ENCODE results near the gene HECTD1. TPM values are rescaled to one million over a fixed set of nuclear protein-coding genes. Genes with fewer than 3 reads are reported as not detected.
"Not testable (repeated sequence)": the region's sequence is repeated elsewhere in the genome, so short reads cannot be mapped to it uniquely, and the experiment has no call there.

HECTD1 gene
- total and polyA plus RNA-seq, 8 donors: 33.5 to 529 (median 182) TPM

DNA sequence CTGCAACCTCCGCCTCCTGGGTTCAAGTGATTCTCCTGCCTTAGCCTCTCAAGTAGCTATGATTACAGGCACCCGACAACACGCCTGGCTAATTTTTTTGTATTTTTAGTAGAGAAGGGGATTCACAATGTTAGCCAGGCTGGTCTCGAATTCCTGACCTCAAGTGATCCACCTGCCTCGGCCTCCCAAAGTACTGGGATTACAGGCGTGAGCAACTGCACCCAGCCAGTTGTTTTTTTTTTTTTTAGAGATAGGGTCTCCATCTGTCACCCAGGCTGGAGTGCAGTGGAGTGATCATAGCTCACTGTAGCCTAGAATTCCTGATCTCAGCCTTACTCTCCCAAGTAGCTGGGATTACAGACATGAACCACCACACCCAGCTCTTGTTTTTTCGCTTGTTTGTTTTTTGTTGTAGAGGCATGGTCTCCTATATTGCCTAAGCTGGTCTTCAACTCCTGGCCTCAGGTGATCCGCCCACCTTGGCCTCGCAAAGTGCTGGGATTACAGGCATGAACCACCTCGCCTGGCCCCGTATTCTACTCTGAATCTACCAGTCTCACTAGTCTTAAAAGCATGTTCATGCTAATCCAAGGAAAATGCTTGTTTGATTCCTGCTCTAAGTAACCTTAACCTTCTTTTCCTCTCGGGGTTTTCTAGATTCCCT is 149.8 kb downstream of the HECTD1 start:
- Histone ChIP-seq H3K36me3 (no peaks in the 10 kb centered on the region), H3K4me3 (no peak overlapping the region), H3K27me3 (no peaks in the 10 kb centered on the region), H3K27ac (no peak overlapping the region), H3K9me3 (no peaks in the 10 kb centered on the region), H3K4me1 (peaks cover 5 to 35% (median 16%) of the 10 kb centered on the region in 4 donors)
- WGBS, 5 donors: 92 to 98% (median 95%) methylated on average over 12 of the region's 12 CpGs
- intact Hi-C loops (cut with DNase I; ENCODE audit: low total_unique reads): no loop called here
- TF ChIP-seq POLR2AphosphoS5 (IDR thresholded peaks at IDR 0.05) (no peak), EP300 (IDR thresholded peaks at IDR 0.05) (no peak)
- no peak for DNase-seq

DNA sequence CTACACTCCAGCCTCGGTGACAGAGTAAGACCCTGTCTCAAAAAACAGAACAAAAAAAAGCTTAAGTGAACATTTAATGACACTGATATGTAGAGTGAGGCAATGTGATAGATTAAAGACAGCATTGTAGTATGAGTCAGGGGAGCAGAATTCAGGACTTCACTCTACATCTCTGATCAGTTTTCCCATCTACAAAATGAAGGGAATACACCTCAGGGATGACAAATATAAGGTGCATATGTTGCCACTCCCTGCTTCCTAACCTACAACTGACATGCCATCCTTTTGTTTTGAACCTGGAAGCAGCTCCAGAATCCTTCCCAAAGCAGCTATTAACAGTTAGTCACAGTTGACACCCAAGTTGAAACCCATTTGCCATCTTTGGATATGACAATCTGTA is 150.6 kb downstream of the HECTD1 start:
- WGBS, 5 donors: 89 to 98% (median 92%) methylated on average over 1 of the region's 1 CpG
- Histone ChIP-seq H3K4me1 (peaks cover 6 to 35% (median 17%) of the 10 kb centered on the region in 4 donors), H3K27ac (no peak overlapping the region), H3K27me3 (no peaks in the 10 kb centered on the region), H3K9me3 (no peaks in the 10 kb centered on the region), H3K36me3 (no peaks in the 10 kb centered on the region), H3K4me3 (no peak overlapping the region)
- intact Hi-C loops (cut with DNase I; ENCODE audit: low total_unique reads): no loop called here
- no peak for DNase-seq
- TF ChIP-seq POLR2AphosphoS5 (IDR thresholded peaks at IDR 0.05) (no peak), EP300 (IDR thresholded peaks at IDR 0.05) (no peak), POLR2A (IDR thresholded peaks at IDR 0.05) (no peak)
- TF ChIP-seq, protein P1, sequence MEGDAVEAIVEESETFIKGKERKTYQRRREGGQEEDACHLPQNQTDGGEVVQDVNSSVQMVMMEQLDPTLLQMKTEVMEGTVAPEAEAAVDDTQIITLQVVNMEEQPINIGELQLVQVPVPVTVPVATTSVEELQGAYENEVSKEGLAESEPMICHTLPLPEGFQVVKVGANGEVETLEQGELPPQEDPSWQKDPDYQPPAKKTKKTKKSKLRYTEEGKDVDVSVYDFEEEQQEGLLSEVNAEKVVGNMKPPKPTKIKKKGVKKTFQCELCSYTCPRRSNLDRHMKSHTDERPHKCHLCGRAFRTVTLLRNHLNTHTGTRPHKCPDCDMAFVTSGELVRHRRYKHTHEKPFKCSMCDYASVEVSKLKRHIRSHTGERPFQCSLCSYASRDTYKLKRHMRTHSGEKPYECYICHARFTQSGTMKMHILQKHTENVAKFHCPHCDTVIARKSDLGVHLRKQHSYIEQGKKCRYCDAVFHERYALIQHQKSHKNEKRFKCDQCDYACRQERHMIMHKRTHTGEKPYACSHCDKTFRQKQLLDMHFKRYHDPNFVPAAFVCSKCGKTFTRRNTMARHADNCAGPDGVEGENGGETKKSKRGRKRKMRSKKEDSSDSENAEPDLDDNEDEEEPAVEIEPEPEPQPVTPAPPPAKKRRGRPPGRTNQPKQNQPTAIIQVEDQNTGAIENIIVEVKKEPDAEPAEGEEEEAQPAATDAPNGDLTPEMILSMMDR (IDR thresholded peaks at IDR 0.05): no peak

DNA sequence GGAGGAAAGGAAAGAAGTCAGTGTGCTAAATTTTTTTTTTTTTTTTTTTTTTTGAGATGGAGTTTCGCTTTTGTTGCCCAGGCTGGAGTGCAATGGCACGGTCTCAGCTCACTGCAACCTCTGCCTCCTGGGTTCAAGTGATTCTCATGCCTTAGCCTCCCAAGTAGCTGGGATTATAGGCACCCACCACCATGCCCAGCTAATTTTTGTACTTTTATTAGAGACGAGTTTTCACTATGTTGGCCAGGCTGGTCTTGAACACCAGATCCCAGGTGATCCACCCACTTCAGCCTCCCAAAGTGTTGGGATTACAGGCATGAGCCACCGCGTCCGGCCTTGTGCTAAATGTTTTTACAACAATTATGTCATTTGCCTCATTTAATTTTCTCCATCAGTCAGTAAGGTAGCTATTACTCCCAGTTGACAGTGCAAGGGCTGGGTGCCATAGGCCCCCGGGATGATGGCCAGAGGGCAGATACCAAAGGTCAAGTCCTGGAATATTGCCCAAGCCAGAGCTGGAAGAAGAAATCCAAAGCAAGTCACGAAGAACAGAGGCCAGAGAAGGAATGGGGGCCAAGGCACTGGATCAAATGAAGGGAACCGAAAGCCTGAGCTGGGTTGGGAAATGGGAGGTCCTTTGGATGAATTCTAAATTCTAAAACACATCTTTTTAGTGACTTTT is 154.5 kb downstream of the HECTD1 start:
- H3K36me3 ChIP-seq; H3K27me3 ChIP-seq; H3K9me3 ChIP-seq; intact Hi-C loops (cut with DNase I; ENCODE audit: low total_unique reads); H3K4me3 ChIP-seq: not testable (repeated sequence)
- DNase-seq: peak; percentile 28 to 37
- H3K27ac ChIP-seq: peak overlapping the region in 2 of 5 donors; percentile 4 to 29
- WGBS, 5 donors: 58 to 70% (median 62%) methylated on average over 8 to 9 of the region's 9 CpGs
- TF ChIP-seq POLR2AphosphoS5 (IDR thresholded peaks at IDR 0.05): peak in 1 of 3 donors; percentile 38
- peaks cover 0 to 17% (median 12%) of the 10 kb centered on the region in 4 donors for H3K4me1 ChIP-seq

DNA sequence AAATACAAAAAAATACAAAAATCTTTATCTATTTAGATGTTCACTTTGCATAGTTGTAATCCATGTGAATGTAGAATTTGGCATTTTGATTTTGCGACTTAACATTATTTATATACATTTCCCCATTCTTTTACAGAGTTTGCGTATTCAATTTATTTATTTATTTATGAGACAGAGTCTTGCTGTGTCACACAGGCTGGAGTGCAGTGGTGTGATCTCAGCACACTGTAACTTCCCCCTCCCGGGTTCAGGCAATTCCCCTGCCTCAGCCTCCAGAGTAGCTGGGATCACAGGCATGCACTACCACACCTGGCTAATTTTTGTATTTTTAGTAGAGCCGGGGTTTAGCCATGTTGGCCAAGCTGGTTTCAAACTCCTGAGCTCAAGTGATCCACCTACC is 156.1 kb downstream of the HECTD1 start:
- WGBS, 5 donors: 61 to 86% (median 78%) methylated on average over 4 of the region's 4 CpGs
- peaks cover 0 to 17% (median 12%) of the 10 kb centered on the region in 4 donors for H3K4me1 ChIP-seq
- H3K27ac ChIP-seq: no peak overlapping the region
- no peaks in the 10 kb centered on the region for H3K36me3 ChIP-seq
- no peaks in the 10 kb centered on the region for H3K9me3 ChIP-seq
- intact Hi-C loops (cut with DNase I; ENCODE audit: low total_unique reads): no loop called here
- H3K4me3 ChIP-seq: no peak overlapping the region
- TF ChIP-seq EP300 (IDR thresholded peaks at IDR 0.05) (no peak), POLR2A (IDR thresholded peaks at IDR 0.05) (no peak), POLR2AphosphoS5 (IDR thresholded peaks at IDR 0.05) (no peak)
- TF ChIP-seq, protein P1 (IDR thresholded peaks at IDR 0.05): no peak
- DNase-seq: no peak
- no peaks in the 10 kb centered on the region for H3K27me3 ChIP-seq

DNA sequence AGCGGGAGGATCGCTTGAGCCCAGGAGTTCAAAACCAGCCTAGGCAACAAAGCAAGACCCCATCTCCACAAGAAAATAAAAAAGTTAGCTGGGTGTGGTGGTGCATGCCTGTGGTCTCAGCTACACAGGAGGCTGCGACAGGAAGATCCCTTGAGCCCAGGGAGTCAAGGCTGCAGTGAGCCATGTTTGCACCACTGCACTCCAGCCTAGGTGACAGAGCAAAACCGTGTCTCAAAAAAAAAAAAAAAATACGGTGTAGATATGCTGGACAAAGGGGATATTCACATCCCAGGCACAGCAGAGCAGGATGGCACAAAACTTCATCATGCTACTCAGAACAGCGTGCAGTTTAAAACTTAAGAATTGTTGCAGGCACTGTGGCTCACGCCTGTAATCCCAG is 156.6 kb downstream of the HECTD1 start:
- no peak for DNase-seq
- H3K27ac ChIP-seq: no peak overlapping the region
- no peaks in the 10 kb centered on the region for H3K36me3 ChIP-seq
- intact Hi-C loops (cut with DNase I; ENCODE audit: low total_unique reads): no loop called here
- 83 to 87% (median 85%) methylated on average over 7 of the region's 7 CpGs for WGBS, 5 donors
- H3K9me3 ChIP-seq: no peaks in the 10 kb centered on the region
- no peaks in the 10 kb centered on the region for H3K27me3 ChIP-seq
- H3K4me3 ChIP-seq: no peak overlapping the region
- TF ChIP-seq POLR2A (IDR thresholded peaks at IDR 0.05) (no peak), EP300 (IDR thresholded peaks at IDR 0.05) (no peak), POLR2AphosphoS5 (IDR thresholded peaks at IDR 0.05) (no peak)
- TF ChIP-seq, protein P1 (IDR thresholded peaks at IDR 0.05): no peak
- peaks cover 0 to 17% (median 12%) of the 10 kb centered on the region in 4 donors for H3K4me1 ChIP-seq

Small RNA genes within 50 kb of the gene (small RNA-seq; reads per million reads assigned to genes)
- gene RF00019: 0 reads per million in 4 donors
- gene RNU6-541P: 0 reads per million in 4 donors

Other genes starting within 250 kb of the HECTD1 start
- gene AP4S1, start 182.1 kb downstream of the HECTD1 start, total RNA-seq: 10 to 100 TPM in 1 of 5 donors, 1 to 10 TPM in 2, under 1 TPM in 1, not detected in 1; 0.45 to 15.6 (median 5.4) TPM
- 1 to 10 TPM; 2.7 to 5.8 (median 5.0) TPM for gene AP4S1, start 182.1 kb downstream of the HECTD1 start, polyA plus RNA-seq
- gene STRN3, start 181.4 kb downstream of the HECTD1 start, total RNA-seq: 10 to 100 TPM; 13.9 to 91.8 (median 42.4) TPM
- 10 to 100 TPM in 2 of 3 donors, 1 to 10 TPM in 1; 8.1 to 11.3 (median 10.5) TPM for gene STRN3, start 181.4 kb downstream of the HECTD1 start, polyA plus RNA-seq
- gene HEATR5A, start 212.8 kb upstream of the HECTD1 start, total RNA-seq: 10 to 100 TPM; 10.1 to 92.8 (median 37.3) TPM
- 10 to 100 TPM in 1 of 3 donors, 1 to 10 TPM in 2; 3.6 to 12.1 (median 4.1) TPM for gene HEATR5A, start 212.8 kb upstream of the HECTD1 start, polyA plus RNA-seq
- gene DTD2, start 249.7 kb upstream of the HECTD1 start, total RNA-seq: 10 to 100 TPM in 3 of 5 donors, 1 to 10 TPM in 2; 2.9 to 32.1 (median 19.4) TPM
- 10 to 100 TPM in 1 of 3 donors, 1 to 10 TPM in 2; 8.4 to 14.1 (median 9.0) TPM for gene DTD2, start 249.7 kb upstream of the HECTD1 start, polyA plus RNA-seq

Data from stomach (tissue), 9 donors.